GM21723 (cell line): ENCODE data around the gene MORC3.

Source experiments
- ATAC-seq: cut with Tn5 transposase; IDR thresholded peaks from one replicate; pipeline ENCODE4 v1.9.1; 2021; ENCODE audit warnings: mild to moderate bottlenecking, moderate library complexity; ENCODE audit not compliant: unreplicated experiment

The MORC3 gene

DNA sequence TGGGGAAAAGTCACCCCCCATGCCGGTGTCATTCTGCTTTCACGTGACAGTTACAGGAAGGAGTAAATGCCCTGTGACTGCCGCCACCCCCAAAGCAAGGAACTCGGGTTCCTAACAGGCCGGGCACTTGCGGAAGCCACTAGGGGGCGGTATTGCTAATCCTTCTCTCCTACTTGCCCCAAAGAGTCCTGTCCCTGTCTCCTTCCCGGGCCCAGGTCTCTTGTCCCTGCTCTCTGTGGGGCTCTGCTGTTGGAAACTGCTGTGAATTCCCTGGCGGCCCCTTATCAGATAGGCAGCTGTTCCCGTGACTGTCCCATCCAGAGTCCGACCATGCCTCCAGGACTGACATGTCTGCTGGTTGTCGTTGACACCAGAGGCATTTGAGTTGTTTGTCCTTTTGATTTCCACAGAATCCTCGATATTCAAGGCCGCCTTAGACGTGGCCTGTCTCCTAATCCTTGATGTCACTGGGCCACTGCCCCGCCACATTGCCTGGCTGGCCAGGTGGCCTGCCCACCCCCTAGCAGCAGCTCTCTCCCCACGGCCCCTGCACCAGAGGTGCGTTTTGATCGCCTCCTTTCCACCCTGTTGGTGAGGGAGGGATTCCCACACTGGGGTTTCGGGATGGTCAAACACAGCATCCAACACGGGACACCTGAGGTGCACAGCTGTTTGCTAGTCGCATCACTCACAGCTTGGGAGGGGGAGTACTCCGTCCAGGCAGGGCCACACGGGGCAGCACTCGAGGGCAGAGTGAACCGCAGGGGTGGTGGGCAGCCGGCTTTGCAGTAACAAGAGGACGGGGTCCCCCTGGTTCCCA lies 102.5 kb downstream of the MORC3 start:
- no peak for ATAC-seq

DNA sequence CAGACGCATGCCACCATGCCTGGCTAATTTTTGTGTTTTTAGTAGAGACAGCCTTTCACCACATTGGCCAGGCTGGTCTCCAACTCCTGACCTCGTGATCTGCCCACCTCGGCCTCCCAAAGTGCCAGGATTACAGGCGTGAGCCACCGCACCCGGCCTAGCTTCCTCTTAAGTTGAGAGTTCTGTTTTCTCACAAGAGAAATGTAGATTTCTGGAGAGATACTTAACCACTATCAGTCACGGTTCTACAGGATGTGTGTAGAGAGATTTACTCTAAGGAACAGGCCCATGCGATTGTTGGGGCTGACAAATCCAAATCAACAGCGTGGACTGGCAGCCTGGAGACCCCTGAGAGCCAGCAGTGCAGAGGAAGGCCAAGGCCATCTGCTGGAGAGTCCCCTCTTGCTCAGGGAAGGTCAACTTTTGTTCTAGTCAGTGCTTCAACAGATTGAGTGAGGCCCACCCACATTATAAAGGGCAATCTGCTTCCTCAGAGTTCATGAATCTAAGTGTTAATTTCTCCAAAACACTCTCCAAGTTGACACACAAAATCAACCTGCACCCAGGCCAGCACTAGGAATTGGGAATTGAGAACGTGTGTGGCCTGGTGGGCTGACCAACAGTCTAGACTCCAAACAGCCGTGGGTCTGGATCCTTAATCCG lies 103.9 kb downstream of the MORC3 start:
- ATAC-seq, result no peak

DNA sequence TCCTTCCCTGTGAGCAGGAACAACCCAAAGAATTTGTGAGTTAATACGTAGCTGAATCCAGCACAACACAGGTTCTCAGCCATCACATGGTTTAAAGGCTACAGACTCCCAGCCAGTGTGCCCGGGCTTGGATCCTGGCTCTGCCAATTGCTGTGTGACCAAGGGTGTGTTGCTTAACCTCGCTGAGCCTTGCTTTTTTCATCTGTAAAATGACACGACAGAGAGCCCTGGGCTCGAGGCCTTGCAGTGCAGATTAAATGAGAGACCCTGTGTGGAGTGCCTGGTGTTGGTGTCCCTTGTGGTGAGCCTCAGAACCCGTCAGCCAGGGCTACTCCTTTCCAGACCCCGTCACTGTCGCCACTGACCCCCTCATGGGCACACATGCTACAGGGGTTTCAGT lies 104.6 kb downstream of the MORC3 start:
- ATAC-seq, result no peak

DNA sequence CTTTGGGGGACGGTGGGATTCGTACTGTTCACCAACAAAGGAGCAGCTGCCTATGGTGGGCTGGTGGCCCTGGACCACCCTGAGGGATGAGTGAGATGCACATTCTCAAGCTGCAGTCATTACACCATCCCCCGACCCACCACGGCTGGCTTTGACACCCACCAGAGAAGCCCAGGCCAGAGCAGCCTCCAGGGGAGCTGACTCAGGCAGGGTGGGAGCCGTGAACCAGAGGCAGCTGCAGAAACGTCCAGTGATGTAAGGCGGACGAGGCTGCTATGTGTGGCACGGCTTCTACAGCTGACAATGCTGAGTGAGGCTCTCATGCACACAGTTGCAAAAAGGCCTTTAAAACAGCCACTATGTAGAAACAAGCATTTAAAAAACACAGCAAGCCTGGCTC lies 105.3 kb downstream of the MORC3 start:
- ATAC-seq, result no peak
